Activated CD4-positive, CD25-positive, alpha-beta regulatory T cell (primary cell): ENCODE data around the gene SKAP2.

Experiments
- DNase-seq, 4 experiments: peaks; one replicate each; lab custom pipeline; 2025; lab: John Stamatoyannopoulos, UW

SKAP2 gene

DNA sequence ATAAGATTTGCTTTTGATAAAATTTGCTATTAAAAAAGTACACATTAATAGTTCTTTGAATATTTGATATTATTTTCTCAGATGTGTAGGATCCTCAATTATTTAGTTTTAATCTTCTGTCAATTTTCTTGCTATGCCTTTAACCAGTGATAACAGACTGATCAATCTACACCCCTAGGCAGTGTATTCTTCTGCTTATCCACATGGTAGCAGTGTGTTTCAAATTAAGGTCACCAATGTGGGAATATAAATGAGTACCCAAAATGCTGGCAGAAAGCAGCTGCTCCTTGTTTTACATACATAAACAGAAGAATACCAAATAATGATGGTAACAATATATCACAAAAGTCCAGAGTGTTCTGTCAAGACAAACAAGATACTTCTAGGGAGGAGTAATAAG is 87.0 kb downstream of the SKAP2 start:
- DNase-seq, result no peak

- DNase-seq, result no peak
Measured at GRCh38 chr7:26760501-26760900, 103.9 kb downstream of the SKAP2 start.

- no peak for DNase-seq
Measured at GRCh38 chr7:26759108-26759507, 105.3 kb downstream of the SKAP2 start.

- DNase-seq, result no peak
Measured at GRCh38 chr7:26743205-26743604, 121.2 kb downstream of the SKAP2 start.

- no peak for DNase-seq
Measured at GRCh38 chr7:26735976-26736600, 128.3 kb downstream of the SKAP2 start.

DNA sequence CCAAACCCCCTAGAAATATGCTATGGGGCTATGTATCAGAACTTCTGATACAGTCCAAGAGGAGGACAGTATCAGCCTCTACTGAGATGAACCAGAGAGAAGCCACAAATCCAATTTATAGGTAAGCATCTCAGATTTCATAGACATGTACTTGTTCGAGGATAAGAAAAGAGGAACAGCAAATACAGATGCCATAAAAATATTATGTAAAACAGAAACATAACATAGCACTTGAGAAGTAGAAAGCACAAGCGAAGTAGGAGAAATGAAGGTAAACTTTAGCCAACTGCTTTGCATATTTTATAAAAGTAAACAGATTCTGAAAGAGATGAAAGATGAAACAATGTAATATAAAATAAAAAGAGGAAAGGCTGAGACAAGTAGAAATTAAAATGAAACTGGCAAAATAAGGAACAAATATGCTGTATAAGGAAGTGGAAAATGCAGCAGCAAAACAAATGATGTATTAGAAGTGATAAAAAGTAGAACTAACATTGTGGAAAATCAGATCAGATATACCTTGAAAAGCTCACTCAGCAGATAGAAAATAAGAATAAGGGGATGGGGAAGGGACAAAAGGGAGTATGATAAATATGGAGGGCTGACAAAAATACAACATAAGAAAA is 135.1 kb downstream of the SKAP2 start:
- no peak for DNase-seq

GRCh38 chr7:26726051-26726450 is 138.3 kb downstream of the SKAP2 start:
- no peak for DNase-seq

- DNase-seq, result no peak
Measured at GRCh38 chr7:26724795-26725194, 139.6 kb downstream of the SKAP2 start.

DNA sequence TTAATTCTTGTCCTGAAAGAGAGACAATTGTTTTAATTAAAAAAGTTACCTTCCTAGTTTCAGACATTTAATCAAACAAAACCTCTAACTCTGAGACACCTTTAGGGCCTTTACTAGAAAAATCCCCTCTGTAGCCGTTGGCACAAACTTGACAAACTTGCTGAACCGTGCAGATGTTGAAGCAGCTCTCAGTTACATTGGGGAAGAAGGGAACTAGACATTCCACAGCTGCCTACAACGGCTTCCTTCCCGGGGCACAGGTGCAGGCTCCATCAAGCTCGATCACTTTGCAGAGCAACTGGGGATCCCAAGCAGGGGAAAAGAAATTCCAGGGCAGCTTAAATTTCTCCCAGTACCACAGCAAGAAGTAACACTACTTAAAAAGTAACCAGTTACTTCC is 141.3 kb downstream of the SKAP2 start:
- no peak for DNase-seq

- DNase-seq, result no peak
Measured at GRCh38 chr7:26721450-26721849, 142.9 kb downstream of the SKAP2 start.

DNA sequence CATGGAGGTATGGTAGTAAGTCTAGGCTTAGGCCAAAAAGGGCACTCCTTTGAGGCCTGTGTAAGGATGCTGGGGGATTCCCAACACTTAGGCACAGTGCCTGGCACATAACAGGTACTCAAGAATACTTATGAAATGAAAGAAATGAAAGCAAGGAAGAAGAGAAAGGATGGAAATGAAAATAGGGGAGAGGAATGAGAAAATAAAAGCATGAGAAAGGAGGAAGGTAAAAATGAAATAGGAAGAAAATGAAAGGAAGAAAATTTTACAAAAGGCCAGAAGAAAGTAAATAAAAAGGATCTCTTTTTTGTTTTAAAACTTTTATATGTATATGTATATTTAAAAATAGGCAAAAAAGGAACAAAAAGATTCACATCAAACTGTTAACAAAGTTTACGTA is 146.3 kb downstream of the SKAP2 start:
- DNase-seq, result no peak

GRCh38 chr7:26714438-26714837 is 150.0 kb downstream of the SKAP2 start:
- DNase-seq, result no peak

GRCh38 chr7:26714006-26714405 is 150.4 kb downstream of the SKAP2 start:
- no peak for DNase-seq

GRCh38 chr7:26709210-26709990 is 155.0 kb downstream of the SKAP2 start:
- DNase-seq, result no peak

DNA sequence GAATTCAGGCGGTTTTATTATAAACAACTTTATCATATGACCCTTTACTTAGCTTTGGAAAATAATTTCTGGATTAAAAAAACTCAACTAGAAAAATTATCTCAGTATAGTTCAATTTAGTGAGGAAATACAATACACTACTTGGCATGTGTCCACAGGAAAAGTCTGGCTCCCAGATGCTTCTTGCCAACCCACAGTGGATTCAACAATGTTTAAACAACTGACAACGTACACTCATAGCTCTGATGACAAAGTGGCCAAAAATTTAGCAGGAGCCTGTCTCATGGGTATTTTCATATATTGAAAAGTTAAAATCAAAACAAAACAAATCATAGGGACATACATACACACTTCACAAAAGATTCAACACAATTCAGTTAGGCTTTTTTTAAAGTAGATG is 158.8 kb downstream of the SKAP2 start:
- no peak for DNase-seq

GRCh38 chr7:26704786-26705185 is 159.6 kb downstream of the SKAP2 start:
- no peak for DNase-seq

GRCh38 chr7:26704036-26704435 is 160.4 kb downstream of the SKAP2 start:
- no peak for DNase-seq

DNA sequence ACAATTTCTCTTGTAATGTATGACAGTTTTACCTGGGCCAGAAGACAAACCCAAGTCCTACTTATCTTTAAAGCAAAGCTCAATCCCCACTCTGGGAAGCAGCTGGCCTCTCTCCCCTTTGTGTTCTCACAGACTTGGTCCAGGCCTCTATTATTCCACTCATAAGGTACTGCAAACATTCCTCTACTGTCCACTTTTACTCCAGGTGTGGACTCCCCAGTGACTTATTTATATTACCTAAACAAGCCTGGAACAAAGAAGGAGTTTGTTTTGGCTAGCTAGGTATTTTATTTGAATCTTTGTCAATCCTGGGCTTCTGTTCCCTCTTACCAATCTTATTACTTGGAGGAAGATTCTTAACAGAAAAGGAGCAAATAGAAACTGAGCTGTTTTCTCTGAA is 163.5 kb downstream of the SKAP2 start:
- DNase-seq, result no peak

DNA sequence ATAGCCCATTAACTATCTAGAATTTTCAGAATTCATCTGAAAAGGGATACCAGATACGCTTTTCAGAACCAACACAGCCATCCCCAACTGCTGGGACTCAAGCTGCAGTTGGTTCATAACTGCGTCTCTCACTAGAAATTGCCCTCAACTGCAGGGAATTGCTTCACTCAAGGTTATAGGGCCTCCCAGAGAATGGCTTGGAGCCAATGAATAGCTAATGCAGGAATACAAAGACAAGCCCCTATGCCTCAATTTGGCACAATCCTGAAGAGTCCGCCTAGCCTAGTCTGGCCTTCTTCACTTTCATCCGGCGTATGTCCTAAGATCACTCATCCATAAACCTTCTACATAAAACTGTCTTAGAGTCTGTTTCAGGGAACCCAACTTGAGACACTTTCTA is 164.0 kb downstream of the SKAP2 start:
- DNase-seq, result no peak

- no peak for DNase-seq
Measured at GRCh38 chr7:26699766-26700165, 164.6 kb downstream of the SKAP2 start.

- no peak for DNase-seq
Measured at GRCh38 chr7:26698806-26699205, 165.6 kb downstream of the SKAP2 start.

DNA sequence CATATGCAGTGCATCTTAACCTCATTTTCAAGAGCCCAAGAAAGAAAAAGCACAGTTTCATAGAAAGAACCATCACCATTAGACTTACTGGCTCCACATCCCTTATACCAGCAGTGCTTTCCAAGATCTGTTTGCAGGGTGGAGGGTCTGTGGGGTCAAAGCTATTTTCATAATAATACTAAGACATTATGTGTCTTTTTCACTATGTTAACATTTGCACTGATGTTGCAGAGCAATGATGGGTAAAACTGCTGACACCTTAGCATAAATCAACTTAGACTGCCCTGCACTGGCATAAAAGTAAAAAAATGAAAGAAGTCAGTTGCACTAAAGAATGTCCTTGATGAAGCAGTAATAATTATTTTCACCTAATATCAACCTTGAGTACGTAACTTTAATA is 166.2 kb downstream of the SKAP2 start:
- no peak for DNase-seq

GRCh38 chr7:26696978-26697377 is 167.4 kb downstream of the SKAP2 start:
- DNase-seq, result no peak
